GM21825 (cell line): ENCODE results near the gene TMEM170B.

Experiments used
- ATAC-seq: cut with Tn5 transposase; IDR thresholded peaks from one replicate; pipeline ENCODE4 v1.9.1; 2021; ENCODE audit warnings: mild to moderate bottlenecking, moderate library complexity; ENCODE audit not compliant: unreplicated experiment

The TMEM170B gene

GRCh38 chr6:11584244-11584643 is 46.7 kb downstream of the TMEM170B start:
- no peak for ATAC-seq

- no peak for ATAC-seq
Measured at GRCh38 chr6:11585426-11586016, 48.0 kb downstream of the TMEM170B start.

DNA sequence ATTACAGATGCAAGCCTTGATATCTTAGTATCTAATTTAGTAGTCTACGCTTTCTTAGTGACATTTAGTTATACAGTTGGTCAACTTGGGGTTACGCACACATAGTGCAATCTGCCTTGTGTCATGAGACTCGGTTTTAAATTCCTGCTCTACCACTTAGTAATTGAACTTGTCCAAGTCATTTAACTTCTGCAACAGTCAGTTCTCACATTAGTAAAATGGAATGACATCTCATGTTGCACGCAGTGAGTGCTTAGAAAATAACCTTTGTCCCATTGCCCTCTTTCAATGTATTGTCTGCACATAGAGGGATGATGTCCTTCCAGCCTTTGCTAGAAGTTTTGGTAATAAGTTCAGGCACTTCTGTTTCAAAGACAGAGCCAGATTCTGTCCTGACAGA is 48.6 kb downstream of the TMEM170B start:
- ATAC-seq: no peak

GRCh38 chr6:11586536-11586935 is 49.0 kb downstream of the TMEM170B start:
- no peak for ATAC-seq

DNA sequence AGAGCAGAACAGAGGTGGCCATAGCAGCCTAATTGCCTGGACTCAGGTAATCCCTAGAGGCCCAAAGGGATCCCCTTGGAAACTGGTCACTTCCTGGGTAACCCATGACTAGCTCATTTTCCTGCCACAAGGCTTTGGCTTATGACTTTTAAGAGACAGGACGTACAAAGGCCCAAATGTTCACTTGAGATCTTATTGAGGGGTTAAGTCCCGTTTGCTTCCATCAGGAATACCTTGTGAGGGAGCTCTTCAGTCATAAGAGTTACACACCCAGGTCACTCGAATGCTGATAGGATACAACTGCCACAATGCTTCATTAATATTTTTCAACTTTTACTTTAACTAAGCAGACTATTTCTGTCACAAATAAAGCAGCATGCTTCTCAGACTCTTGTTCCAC is 51.7 kb downstream of the TMEM170B start:
- ATAC-seq: no peak

DNA sequence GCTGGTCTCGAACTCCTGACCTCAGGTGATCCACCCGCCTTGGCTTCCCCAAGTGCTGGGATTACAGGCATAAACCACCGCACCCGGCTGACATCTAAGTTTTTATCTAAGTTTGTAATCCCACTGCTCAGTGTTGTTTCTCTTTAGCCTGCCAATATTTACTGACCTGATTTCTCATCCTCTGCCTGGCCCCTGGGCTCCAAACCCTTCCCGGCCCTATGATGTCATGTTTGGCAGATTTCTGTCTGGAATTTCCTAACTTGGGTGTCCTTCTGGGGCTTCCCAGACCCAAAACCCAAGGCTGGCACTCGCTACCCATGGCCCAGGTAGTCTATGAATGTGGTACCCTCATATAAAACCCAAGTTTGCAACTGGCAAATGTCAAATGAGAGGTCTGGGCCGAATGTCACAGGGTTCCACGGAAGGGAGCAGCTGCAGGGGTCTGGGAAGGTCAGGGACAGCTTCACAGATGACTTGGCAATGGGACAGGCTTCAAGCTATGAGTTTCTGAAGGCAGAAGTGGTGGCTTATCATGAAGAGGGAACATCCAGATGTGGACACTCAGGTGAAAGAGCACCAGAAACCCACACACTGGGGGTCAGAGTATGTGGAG is 54.9 kb downstream of the TMEM170B start:
- ATAC-seq: no peak

DNA sequence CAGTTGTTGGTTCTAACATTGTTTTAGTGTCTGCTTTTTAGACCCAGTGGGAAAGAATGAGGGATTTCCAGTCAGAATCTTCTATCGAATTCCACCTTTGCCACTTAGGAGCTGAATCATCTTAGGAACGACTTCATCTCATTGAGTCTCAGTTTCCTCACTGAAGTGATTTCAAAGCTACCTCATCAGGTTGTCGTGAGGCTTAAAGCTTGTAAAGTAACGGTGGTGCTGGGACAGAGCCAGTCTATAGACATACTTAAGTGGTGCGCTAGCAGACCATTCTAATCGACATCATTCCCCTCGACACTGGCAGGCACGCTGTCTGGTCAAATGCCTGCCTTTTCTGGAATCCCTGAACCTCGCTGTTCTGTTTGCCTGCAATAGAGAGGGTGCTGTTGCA is 55.5 kb downstream of the TMEM170B start:
- ATAC-seq: no peak

- no peak for ATAC-seq
Measured at GRCh38 chr6:11595903-11596302, 58.4 kb downstream of the TMEM170B start.

DNA sequence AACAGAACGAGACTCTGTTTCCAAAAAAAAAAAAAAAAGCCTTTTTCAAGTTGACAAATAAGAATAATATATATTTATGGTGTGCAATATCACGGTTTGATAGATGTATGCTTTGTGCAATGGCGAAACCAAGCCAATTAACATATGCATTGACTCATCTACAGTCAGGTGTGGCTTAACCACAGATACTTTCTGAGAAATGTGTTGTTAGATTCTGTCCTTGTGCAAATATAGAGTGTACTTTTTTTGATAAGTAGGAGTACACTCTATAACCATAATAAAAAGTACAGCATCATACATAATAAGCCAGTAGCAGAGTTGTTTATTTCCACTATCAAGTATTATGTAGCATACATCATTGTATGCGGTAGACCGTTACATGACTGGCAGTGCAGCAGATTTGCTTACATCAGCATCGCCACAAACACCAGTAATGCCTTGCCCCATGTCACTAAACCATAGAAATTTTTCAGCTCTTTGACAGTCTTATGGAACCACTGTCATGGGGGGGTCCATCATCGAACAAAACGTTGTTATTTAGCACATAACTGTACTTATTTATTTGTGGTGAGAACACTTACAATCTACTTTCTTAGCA is 59.2 kb downstream of the TMEM170B start:
- no peak for ATAC-seq

DNA sequence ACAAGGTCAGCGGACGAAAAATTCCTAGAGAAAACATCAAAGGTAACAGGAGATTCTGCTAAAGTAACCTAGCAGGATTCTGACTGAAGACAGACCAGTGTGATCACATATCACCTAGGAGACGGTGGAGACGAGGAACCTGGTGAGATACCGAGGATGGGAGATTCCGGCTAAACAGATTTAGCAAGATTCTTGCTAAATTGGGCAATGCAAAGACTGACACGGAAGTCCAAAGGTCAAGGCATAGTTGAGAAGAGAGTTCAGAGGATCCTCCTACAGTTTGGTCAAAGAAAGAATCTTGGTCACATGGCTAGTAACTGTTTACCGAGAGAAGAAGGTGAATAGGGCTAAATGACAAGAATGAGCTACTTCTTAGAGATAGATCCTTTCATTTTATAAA is 61.1 kb downstream of the TMEM170B start:
- no peak for ATAC-seq

GRCh38 chr6:11600251-11600650 is 62.7 kb downstream of the TMEM170B start:
- ATAC-seq: no peak

GRCh38 chr6:11601776-11602605 is 64.4 kb downstream of the TMEM170B start:
- no peak for ATAC-seq

- ATAC-seq: no peak
Measured at GRCh38 chr6:11604215-11604614, 66.7 kb downstream of the TMEM170B start.

GRCh38 chr6:11604836-11605506 is 67.4 kb downstream of the TMEM170B start:
- no peak for ATAC-seq

GRCh38 chr6:11605507-11605905 is 68.0 kb downstream of the TMEM170B start:
- ATAC-seq: no peak

DNA sequence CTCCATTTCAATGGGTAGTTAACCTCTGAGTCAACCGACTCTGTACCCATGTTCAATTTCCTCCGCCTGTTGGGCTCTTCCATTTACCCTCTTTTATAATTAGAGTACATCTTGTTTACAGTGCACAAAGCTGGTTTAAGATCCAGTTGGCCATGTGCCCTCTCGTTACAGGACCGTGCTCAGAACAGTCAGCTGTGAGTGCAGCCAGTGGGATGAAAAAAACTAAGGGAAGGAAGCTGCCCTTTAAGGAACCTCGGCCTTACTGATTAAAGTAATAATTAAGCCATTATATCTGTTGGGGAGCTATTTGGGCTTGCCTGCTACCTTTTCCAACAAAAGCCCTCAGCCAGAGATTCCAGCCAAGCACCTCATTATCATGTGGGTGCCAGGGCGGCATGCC is 68.8 kb downstream of the TMEM170B start:
- no peak for ATAC-seq

DNA sequence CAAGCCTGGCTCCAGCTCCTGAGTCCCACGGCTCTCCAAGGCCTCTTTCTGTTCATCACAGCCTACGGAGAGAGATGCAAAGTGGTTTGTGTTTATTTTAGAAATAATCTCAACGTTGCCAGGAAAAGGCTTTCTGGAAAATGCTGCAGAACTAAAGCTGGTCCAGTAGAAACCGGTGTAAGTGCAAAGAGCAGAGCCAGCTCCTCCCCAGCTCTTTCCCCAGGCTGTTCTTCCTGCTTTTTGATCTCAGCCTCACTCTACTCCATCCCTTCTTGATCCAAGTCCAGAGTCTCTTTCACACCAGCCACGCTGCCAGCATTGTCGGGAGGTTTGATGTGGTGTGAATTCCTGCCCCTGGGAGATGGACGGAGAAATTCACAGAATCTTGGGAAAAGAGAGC is 69.8 kb downstream of the TMEM170B start:
- no peak for ATAC-seq

DNA sequence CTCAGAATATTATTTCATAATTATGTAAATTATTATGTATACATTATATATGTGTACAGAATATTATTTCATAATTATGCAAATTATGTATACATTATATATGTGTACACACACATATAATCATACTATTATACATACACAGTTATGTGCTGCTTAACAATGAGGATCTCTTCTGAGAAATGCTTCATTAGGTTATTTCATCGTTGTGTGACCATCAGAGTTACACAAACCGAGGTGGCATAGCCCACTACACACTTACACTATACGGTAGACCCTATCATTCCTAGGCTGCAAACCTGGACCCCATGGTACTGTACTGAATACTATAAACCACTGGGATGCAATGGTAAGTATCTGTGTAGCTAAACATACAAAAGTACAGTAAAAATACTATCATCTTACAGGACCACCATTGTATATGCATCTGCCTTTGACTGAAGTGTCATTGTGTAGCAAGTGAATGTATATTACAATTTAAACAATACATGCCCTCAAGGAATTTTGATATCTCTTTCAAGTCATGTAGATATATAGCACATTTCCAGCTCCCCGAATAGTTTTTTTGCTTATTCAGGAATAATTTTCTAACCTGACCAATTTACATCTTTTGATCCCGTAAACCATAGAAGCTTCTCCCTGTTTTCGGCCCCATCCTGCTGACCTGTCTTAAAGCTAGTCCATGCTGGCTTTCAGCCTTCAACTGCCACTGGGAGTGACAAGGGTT is 71.2 kb downstream of the TMEM170B start:
- no peak for ATAC-seq

GRCh38 chr6:11609324-11610071 is 71.9 kb downstream of the TMEM170B start:
- ATAC-seq: no peak

DNA sequence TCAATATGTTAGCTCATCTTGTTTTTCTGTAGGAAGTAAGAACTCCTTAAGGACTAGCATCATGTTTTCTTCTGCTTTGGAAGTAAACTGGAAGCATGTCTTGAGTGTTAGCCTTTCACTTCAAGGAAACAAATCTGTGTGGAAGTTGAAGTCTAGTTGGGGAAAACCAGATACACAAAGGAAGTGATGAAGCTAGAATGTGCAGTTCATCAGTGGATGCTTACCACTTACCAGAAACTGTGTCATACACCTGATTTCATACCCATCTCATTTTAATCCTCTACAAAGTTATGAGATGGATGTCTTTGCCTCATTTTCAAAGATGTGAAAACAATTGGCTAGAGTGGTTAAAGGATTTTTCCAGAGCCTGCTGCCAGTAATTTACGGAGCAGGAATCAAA is 75.8 kb downstream of the TMEM170B start:
- no peak for ATAC-seq
